ENCODE measurements around the gene ZBP1.

ZBP1 gene

GRCh38 chr20:57657535-57658446, 37.6 kb upstream of the ZBP1 start:
- no peak for DNase-seq

DNA sequence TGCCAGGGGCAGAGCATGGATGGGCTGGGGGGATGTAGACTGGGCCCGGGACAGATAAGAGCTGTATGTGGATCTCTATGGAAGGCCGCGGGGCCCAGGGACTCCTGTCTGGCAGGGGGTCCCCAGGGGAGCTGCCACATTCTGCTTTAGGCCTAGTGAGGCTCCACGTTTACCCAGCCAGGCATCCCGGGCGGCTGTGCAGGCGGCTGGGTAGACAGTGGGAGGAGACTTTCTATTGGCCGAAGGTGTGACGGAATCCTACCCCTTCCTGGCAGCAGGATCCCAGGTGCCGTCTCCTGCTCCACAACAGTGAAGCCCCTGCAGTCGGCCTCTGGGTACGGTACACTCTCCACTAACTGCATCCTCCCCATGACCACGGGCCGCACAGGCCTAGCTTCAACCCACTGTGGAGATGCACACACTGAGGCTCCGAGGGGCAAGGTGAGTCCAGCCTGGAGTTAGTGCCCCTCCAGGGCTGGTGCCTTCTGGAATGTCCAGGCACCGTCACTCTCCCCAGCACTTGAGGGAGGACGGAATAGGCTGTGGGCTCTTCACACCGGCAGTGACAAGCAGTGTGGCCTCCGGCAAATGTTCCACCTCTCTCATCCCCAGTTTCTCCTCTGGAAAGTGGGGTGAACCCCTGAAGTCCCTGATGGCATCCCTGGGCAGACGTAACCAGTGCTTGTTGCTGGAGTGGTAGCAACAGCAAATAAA, 36.8 kb upstream of the ZBP1 start:
- DNase-seq: no peak

DNA sequence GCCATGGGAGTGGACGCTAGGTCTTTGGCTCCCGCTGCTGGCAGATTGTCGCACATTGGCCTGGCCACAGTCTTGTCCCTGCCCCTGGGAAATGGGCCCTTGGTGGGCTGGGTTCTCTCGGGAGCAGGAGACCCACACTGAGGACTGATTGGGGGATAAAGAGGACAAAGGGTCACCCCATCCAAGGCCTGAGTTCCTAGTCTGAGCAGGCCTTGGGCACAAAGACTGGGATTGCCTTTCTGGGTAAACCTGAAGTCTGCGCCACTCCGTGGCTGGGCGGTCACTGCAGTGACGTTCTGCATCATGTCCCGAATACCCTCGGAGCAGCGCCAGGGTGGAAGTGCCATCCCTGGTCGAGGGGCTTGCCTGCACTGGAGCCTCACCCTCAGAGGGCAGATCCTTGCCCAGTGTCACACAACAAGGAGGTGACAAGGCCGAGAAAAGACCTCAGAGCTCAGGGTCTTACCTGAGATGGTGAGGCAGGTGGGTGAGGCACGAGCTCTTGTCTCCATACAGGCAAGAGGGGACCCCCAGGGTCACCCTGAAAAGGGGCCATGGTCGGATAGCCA, 36.1 kb upstream of the ZBP1 start:
- no peak for DNase-seq

DNA sequence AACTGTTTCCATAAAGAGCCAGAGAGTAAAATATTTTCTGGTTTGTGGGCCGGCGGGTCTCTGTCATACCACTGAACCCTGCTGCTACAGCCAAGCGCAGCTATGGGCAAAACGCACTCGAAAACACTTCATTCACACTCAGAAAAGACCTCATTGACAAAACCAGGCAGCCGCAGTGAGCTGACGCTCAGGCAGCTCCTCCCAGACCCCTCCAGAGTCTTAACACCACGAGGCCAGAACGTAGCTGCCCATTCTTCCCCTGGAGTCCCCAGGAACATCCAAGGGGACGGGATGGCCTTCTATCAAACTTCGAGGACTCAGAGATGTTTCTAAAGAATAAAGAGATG, 35.6 kb upstream of the ZBP1 start:
- DNase-seq: no peak

- no peak for DNase-seq
These were observed 35.0 kb upstream of the ZBP1 start for GRCh38 chr20:57654998-57655808.

DNA sequence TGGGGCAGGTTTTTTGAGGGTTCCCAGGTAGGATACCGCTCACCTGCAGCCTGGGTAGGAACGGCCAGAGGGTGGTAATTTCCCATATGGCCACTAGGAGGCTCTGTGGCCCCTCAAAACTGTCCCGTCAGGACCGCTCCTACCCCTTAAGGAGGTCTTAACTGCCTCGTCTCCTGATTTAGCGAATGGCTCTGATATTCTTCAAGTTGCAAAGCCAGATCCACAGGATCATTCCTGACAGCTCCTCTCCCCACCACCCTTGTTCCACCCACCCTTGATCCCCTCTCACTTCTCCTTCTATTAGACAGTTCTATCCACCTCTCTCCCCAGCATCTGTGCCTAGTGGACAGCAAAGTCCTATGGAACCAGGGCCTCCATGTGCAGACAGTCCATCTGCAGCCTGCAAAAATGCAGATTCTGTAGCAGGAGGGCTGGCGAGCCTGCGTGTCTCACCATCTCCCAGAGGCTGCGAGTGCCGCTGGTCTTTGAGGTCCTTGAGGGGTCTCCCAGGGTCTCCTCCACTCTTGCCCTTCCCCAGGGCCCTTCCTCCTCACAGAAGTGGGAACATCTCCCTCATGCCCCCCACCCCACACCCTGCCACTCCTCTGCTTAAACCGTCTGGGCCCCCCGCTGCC, 34.3 kb upstream of the ZBP1 start:
- DNase-seq: peak; percentile 62

DNA sequence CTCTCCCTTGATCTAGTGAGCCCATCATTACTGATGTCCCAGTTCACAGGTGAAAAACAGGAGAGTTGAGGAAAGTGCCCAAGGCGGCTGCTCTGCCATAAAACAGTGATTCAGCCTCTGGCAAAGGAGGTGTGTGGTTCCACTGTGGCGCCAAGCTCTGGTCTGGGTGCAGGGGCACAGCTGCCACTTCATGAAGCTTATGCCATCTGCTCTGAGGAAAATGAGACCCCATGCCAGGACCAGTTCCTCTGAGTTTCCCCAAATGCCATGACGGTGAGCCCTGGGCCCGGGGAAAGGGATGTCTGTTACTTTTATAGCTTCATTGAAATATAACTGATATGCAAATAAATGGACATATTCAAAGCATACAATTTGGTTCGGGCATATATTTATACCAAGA, 33.7 kb upstream of the ZBP1 start:
- DNase-seq: no peak

GRCh38 chr20:57653546-57653900, 33.3 kb upstream of the ZBP1 start:
- DNase-seq: no peak

GRCh38 chr20:57652606-57653545, 32.6 kb upstream of the ZBP1 start:
- DNase-seq: no peak

GRCh38 chr20:57651881-57652605, 31.8 kb upstream of the ZBP1 start:
- DNase-seq: no peak

- no peak for DNase-seq
These were observed 30.7 kb upstream of the ZBP1 start for GRCh38 chr20:57650756-57651483.

DNA sequence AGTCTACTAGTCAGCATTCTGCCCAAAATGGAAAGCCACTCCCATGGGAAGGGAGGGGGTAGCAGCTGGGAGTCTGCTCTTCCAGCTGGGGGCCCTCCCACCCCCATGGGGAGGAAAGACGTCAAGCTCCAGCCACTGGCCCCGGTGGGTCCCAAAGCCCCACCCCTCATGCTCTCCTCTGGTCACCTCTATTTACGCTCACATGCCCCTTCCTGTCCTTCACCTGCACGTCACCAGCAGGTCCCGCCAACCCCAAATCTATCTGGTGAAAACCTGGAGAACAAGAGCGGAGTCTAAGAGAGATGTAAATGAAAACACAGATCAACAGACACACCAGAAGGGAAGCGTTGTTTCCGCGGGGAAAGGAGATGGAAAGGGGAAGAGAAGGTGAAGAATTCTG, 30.0 kb upstream of the ZBP1 start:
- DNase-seq: no peak

GRCh38 chr20:57649617-57650015, 29.4 kb upstream of the ZBP1 start:
- no peak for DNase-seq

DNA sequence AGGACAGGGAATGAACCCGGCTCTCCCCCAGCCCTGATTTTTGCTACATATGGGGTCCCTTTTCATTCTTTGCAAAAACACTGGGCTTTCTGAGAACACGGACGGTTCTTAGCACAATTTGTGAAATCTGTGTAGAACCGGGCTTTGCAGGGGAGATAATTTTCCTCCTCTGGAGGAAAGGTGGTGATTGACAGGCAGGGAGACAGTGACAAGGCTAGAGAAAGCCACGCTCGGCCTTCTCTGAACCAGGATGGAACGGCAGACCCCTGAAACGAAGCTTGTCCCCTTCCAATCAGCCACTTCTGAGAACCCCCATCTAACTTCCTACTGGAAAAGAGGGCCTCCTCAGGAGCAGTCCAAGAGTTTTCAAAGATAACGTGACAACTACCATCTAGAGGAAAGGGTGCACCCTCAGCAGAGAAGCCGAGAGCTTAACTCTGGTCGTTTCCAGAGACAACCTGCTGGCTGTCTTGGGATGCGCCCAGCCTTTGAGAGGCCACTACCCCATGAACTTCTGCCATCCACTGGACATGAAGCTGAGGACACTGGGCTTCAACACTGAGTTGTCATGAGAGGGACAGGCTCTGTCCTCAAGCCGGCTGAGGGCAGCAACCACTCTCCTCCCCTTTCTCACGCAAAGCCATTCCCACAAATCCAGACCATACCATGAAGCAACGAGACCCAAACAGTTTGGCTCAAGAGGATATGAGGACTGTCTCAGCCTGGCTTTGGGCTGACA, 28.8 kb upstream of the ZBP1 start:
- DNase-seq: no peak

DNA sequence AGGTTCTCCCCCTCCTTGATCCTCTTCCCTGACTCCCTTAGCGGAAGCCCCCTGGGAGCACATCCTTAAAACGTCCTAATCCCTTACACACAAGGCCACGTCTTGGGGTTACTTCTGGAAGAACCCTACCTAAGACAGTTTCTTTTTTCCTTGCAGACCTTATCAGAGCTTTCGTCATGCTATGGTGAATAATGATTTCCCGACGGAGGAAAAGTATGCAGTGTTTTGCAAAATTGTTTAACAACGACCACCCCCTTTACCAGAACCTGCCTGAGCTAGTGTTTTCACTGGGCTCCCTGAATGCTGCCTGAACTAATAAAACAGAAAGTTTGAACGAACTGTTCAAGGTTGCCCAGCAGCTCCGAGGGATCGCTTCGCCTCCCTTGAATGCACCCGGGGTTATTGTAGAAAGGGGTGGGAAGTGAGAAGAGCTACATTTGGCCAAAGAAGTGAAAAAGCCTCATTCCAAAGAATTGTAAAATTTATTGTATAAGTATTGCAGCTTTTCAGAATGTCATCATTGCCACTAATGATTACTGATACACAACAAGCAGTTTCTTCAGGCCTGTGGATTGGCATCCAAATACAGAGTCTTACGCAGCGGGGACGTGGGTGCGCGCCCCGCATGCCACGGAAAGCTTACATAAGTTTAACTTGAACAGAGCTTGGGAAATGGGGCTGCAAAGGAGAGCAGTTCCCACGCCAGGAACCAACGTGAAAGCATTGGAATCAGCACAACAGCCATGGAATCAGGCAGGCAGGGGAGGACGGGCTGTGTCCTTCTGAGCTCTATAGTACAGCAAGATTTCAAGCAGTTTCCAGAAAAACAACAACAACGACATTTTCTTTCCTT, 27.9 kb upstream of the ZBP1 start:
- no peak for DNase-seq

- no peak for DNase-seq
These were observed 27.0 kb upstream of the ZBP1 start for GRCh38 chr20:57647006-57647932.

DNA sequence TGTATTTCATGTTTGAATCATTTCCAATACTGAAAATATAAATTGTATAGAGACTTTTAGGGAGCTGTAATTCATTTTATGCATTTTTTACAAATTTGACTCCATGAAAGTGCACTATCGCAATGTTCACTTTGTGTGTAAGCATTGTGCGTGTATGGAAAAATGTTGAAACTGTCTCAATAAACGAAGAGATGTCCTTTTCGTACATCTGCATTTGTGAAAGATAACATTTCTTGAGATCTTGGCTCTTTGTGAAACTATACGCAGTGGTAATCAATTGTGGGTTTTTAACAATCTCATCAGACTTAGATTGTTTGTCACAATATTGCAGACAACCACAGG, 18.6 kb upstream of the ZBP1 start:
- no peak for DNase-seq
